Stimulated activated CD4-positive, alpha-beta T cell treated with anti-CD3 and anti-CD28 coated beads, Interleukin-2, amount 100 ng/mL, for 24 hours (primary cell): ENCODE measurements around the gene ZDHHC1.
"Not testable (repeated sequence)": the region's sequence is repeated elsewhere in the genome, so short reads cannot be mapped to it uniquely, and the experiment has no call there.

ENCODE experiments used
- DNase-seq, 2 donors: peaks; one replicate each; pipeline ENCODE4 v3.0.0-alpha.2; 2020

Gene ZDHHC1

GRCh38 chr16:67430504-67430976 is 14.3 kb upstream of the ZDHHC1 start:
- peak; percentile 37 to 52 for DNase-seq

- no peak for DNase-seq
Observed at GRCh38 chr16:67429799-67430503, 13.7 kb upstream of the ZDHHC1 start.

GRCh38 chr16:67429053-67429798 is 12.9 kb upstream of the ZDHHC1 start:
- DNase-seq: no peak

- DNase-seq: peak; percentile 66 to 72
Observed at GRCh38 chr16:67428146-67428731, 12.0 kb upstream of the ZDHHC1 start.

GRCh38 chr16:67426950-67427349 is 10.7 kb upstream of the ZDHHC1 start:
- DNase-seq: no peak

GRCh38 chr16:67426022-67426421 is 9.7 kb upstream of the ZDHHC1 start:
- no peak for DNase-seq

GRCh38 chr16:67425580-67425979 is 9.3 kb upstream of the ZDHHC1 start:
- no peak for DNase-seq

- DNase-seq: no peak
Observed at GRCh38 chr16:67425061-67425460, 8.8 kb upstream of the ZDHHC1 start.

GRCh38 chr16:67424261-67424615 is 8.0 kb upstream of the ZDHHC1 start:
- DNase-seq: no peak

GRCh38 chr16:67423611-67424260 is 7.5 kb upstream of the ZDHHC1 start:
- DNase-seq: no peak

- no peak for DNase-seq
Observed at GRCh38 chr16:67423015-67423414, 6.7 kb upstream of the ZDHHC1 start.

GRCh38 chr16:67421030-67421429 is 4.8 kb upstream of the ZDHHC1 start:
- DNase-seq: no peak

GRCh38 chr16:67419931-67420330 is 3.7 kb upstream of the ZDHHC1 start:
- DNase-seq: no peak

GRCh38 chr16:67419502-67419901 is 3.2 kb upstream of the ZDHHC1 start:
- DNase-seq: no peak

GRCh38 chr16:67417333-67418061 is 1.2 kb upstream of the ZDHHC1 start:
- no peak for DNase-seq

- DNase-seq: not testable (repeated sequence)
Observed at GRCh38 chr16:67415421-67415820, 856 bp downstream of the ZDHHC1 start.

- DNase-seq: no peak
Observed at GRCh38 chr16:67413978-67414911, 2.0 kb downstream of the ZDHHC1 start.

GRCh38 chr16:67412294-67412693 is 4.0 kb downstream of the ZDHHC1 start:
- no peak for DNase-seq

GRCh38 chr16:67411339-67411738 is 4.9 kb downstream of the ZDHHC1 start:
- DNase-seq: no peak

GRCh38 chr16:67409631-67410030 is 6.6 kb downstream of the ZDHHC1 start:
- DNase-seq: no peak

GRCh38 chr16:67407788-67408452 is 8.4 kb downstream of the ZDHHC1 start:
- no peak for DNase-seq
